HG02884 (cell line): ENCODE data around the gene PEMT.

ENCODE experiments used
- ATAC-seq: cut with Tn5 transposase; IDR thresholded peaks from one replicate; pipeline ENCODE4 v1.9.1; 2021; ENCODE audit warnings: mild to moderate bottlenecking, moderate library complexity; ENCODE audit not compliant: unreplicated experiment

PEMT gene

DNA sequence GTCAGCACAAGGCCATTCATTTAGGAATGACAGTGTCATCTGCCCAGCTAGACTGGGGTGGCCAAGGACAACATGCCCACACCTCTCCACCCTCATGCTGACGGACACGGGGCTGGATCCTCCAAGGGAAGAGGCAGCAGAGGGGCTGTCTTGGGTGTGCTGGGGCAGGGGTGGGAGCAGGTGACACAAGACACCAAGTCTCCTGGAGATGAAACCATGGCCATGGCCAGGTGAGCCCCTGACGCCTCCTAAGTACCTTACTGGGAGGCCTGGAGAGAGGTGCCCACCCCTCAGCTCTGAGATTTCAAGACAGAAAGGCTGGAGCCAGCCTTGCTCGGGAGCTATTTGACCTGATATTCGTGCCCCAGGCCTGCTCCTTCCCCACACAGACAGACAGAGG lies 86.4 kb downstream of the PEMT start:
- ATAC-seq, result no peak

GRCh38 chr17:17504341-17505140 lies 87.0 kb downstream of the PEMT start:
- ATAC-seq, result no peak

DNA sequence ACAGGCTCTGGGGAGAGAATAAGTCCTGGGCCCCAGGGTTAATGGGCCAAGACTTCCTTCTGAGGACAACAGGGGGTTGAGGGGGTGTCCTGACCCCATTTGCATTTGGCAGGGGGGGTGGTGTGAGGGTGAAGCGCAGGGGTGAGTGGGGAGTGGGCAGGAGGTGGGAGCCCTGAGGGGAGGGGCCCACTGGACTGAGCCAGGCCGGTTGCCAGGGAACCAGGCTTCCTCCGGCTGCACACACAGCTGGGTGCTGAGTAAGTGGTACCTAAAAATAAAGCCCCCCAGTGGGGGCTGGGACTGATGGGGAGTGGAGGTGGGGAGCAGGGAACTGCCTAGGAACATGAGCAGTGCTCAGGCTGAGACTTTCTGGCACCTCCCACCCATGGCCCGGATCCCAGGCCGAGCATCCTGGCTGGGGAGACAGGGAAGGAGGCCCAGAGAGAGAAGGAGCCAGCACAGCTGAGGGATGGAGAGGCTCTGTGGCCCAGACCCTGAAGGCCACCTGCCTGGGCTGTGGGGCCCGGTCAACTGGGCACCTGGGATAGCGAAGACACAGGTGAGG lies 87.9 kb downstream of the PEMT start:
- no peak for ATAC-seq

DNA sequence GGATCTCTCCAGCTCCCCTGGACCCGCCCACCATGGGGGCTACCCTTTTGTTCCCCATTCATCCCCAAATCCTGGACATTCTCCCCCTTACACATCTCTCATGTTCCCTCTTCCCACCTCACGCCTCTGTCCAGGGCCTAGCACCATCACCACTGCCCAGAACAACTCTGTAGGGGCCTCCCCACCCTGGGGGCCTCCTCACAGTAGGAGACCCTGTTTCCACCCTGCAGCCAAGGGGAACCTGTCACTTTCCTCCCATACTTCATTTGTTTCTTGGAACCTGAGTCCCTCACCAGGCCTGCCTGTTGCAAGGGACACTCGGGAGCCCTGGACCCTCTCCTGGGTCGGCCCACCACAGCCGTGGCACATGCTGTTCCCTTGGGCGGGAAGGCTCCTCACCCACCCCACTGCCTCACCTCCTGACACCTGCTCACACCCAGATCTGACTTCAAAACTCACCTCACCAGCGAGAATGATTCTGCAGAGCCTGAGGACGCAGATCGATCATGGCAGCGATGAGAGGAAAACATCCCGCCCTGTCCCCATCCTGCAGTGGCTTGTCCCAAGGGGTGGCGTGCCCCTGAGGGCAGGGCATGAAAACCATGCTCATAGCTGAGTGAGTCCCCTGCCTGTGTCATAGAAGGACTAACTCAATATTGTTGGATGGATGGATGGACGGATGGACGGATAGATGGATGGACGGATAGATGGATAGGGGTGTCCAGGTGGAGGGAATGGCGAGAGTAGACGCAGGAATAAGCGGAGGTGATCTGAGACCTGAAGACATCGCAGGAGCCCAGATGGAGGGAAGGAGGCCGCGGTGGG lies 88.6 kb downstream of the PEMT start:
- ATAC-seq, result no peak

- ATAC-seq, result no peak
Measured at GRCh38 chr17:17500999-17501605, 90.4 kb downstream of the PEMT start.

DNA sequence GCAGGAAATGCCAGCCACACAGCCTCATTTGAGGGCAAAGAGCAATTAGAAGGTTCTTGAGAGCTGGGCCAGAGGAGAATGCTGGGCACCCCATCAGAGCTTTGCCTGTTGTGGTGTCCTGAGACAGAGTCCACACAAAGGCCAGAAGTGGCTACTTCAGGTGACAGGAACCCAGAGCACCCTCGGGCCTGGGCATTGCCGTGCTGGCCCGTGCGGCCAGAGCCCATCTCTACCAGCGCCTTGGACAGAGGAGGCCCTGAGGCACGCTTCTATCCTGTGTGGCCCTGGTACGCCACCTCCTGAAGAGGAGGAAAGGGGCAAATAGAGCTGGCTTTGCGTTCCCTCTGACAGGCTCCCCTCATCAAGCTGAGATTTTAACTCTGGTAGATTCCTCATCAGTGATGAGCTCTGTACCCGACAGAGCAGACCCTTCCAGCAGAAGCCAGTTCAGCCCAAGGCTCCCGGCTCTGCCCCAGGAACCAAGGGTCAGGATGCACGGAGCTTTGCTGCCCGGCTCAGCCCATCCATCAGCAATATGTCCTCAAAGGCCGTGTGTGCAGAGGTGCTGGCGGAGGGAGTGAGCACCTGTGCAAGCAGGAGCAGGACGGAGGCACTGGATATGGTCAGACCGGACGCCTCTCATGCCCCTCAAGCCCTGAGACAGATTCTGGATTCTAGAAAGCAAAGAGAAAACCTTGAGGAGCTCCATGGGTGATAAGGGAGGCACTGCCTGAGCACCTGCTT lies 91.9 kb downstream of the PEMT start:
- ATAC-seq, result no peak

DNA sequence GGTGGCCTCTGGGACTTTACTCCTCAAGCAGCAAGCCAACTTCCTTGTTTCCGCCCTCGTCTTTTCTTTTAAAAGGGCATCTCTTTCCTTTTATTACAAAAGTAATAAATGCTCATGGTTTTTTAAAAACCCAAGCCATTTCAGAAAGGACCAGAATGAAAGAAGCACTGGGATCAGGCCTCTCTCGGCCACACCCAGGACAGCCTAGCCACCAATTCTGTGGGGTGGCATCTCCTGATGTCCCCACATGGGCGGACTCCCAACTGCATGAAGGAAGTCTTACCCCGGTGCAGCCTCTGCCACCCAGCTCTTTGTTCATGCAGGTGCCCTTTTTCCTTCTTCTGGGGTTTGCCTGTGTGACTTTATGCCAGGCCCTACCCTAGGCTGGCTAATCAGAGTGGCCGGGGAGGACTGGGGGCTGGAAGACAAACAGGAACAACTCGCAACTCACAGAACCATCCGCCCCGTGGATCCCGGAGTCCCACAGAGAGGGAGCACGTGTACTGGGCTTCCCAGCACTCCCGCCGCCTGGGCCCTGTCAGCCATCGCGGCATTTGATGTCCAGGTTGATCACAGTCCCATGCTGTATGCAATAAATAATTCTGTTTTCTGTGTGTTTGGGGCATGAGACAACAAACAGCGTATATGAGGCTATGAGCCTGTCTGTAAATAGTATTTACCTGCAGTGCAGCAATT lies 92.8 kb downstream of the PEMT start:
- ATAC-seq, result no peak

DNA sequence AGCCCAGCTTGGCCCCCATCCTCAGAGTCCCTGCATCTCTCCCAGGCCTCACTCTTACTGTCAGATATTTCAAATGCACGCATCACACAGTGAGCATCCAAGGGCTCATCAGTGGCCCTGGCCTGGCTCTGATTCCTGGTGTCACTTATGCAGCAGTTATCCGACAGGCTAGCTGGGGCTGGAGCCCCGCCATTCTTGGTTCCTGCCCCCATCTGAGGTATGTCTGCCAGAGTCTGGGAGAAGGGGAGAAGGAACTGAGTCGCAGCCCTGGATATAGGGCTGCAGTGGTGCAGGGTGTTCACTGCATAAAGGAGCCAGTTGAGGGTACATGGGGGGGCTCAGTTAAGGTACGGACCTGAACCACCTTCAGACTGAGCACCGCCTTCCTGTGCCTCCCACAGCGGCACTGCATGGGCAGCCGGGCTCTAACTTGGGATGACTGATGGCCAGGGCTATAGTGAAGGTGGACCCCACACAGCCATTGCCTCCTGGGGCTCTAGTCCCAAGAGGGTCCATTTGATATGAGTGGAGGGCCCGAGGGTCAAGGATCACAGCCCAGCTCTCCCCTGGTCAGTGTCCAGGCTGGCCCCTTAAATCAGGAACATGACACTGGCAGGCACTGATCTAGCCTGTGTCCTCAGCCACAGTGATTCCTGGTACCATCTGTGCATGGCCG lies 93.5 kb downstream of the PEMT start:
- no peak for ATAC-seq

- no peak for ATAC-seq
Measured at GRCh38 chr17:17497065-17497844, 94.3 kb downstream of the PEMT start.

DNA sequence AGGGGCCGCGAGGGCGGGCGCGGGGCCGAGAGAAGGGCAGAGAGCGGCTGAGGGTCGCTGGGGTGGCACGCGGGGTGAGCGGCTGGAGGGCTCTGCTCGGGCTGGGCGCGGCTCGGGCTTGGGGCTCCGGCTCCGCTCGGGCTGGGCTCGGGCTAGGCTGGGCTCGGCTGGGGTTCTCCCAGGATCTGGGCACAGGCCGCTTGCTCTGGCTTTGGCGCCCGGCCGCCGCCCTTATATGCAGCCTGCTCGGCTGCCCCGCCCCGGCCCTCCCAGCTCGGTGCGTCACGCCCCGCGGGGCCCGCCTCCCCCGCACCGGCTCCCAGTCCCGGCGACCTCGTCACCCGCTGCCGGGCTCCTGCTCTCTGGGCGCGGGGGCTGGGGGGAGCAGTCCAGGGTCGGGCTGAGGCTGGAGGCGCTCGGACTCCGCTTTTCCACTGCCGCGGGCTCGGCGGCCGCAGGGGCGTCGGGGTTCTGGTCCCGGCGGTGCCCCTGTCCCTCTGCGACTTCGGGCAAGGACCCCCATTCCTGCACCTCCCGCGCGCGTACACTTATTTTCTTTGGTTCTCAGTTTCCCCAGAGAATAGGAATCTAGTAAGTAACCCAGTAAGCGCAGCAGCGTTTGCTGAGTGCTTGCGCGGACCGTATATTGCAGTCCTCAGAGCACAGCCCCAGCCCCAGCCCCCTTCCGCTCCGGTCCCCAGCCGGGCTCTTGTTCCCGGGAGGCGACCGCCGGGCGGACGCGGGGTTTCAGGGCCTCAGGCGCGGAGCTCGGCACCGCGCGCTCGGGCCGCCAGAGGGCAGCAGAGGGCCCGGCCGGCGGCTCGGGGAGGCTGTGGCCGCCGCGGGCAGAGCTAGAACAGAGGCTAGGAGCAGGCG lies 95.1 kb downstream of the PEMT start, which contains the start of gene RASD1:
RASD1 (minus strand) TSS at position 207 of the 876 bp plus-strand sequence. CDS start 214 bp downstream, outside the sequence.
- peak; percentile 59 for ATAC-seq

DNA sequence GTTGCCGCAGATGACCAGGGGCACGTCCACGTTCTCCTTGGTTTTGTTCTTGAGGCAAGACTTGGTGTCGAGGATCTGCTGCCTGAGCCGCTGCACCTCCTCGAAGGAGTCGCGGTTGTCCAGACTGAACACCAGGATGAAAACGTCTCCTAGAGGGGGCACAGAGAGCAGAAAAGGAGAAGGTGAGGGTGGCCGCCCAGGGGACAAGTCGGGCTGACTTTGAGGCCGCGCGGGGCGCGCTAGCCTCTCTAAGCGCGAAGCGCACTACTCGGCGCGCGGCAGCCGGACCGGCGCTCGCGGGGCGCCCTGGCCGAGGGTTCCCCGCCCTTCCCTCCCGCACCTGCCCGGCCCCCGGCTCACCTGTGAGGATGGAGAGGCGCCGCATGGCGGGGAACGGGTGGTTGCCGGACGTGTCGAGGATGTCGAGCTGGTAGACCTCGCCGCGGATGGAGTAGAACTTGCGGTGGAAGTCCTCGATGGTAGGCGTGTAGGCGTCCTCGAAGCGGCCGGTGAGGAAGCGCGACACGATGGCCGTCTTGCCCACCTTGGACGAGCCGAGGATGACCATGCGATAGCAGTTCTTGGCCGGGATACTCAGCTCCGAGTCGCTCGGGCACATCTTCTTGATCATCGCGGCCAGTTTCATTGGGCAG lies 95.8 kb downstream of the PEMT start:
- ATAC-seq, result no peak

GRCh38 chr17:17494870-17495535 lies 96.5 kb downstream of the PEMT start:
- no peak for ATAC-seq

- ATAC-seq, result no peak
Measured at GRCh38 chr17:17494499-17494869, 97.0 kb downstream of the PEMT start.

DNA sequence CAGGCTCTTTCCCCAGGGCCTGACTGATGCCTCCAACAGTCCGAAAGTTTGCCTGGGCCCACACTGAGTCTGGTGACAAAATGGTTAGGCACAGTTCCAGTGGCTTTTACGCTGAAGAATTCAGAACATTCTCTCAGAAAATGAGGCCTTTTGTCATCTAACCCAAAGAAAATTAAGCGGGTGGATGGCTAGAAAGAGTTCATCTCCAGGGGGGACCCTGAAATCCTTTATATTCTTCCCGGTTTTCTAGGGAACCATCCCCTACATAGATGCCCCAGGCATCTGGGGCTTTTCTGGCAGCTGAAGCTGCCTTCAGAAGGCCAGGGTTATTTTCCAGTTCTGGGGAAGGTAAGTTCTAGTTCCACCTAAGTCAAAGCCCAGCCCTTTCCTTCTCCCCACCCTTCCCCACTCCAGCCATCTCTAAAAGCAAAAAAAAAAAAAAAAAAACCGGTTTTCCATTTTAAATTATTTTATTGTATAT lies 97.5 kb downstream of the PEMT start:
- ATAC-seq, result no peak

DNA sequence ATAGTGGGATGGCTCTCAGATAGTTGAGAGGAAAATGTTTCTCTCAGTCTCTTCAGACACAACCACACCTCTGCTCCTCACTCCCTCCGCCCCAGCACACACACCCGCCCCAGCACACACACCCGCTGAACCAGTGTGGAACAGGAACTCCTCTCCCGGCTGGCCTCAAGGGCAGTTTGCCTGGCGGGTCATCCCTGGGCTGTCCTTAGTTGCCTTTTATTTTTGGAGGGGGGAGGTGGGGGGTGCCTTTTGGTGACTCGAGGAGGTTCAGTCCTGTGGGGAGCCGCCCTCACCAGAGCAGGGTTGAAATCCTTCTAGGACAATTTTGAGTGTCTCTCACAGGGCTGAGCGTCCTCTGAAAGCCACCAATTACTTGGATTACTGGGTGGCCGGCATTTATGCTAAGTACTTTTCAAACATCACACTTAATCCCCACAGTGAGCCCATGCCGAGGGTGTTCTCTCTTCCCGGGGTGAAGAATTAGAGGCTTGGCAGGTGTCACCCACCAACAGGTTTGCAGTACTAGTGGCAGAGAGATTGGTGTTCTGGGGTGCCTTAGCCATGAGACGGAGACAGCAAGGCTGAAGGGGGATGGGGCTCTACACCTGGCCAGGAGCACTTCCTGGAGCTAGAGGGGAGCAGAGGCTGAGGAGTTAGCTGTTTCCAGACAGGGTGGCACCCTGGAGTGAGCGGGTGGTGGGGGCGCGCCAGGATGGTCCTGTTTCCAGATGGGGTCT lies 98.1 kb downstream of the PEMT start:
- no peak for ATAC-seq

GRCh38 chr17:17492571-17492970 lies 98.9 kb downstream of the PEMT start:
- ATAC-seq, result no peak
